ENCODE measurements around the gene FUBP1. TPM values are rescaled to one million over a fixed set of nuclear protein-coding genes. Genes with fewer than 3 reads are reported as not detected.
A peak's percentile ranks its signal among the peaks of the same experiment; 100 is the strongest.
"Not testable (repeated sequence)": the region's sequence is repeated elsewhere in the genome, so short reads cannot be mapped to it uniquely, and the experiment has no call there.

Gene FUBP1, protein sequence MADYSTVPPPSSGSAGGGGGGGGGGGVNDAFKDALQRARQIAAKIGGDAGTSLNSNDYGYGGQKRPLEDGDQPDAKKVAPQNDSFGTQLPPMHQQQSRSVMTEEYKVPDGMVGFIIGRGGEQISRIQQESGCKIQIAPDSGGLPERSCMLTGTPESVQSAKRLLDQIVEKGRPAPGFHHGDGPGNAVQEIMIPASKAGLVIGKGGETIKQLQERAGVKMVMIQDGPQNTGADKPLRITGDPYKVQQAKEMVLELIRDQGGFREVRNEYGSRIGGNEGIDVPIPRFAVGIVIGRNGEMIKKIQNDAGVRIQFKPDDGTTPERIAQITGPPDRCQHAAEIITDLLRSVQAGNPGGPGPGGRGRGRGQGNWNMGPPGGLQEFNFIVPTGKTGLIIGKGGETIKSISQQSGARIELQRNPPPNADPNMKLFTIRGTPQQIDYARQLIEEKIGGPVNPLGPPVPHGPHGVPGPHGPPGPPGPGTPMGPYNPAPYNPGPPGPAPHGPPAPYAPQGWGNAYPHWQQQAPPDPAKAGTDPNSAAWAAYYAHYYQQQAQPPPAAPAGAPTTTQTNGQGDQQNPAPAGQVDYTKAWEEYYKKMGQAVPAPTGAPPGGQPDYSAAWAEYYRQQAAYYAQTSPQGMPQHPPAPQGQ
- total RNA-seq, result 100 to 1,000 TPM; 256 to 257 TPM

DNA sequence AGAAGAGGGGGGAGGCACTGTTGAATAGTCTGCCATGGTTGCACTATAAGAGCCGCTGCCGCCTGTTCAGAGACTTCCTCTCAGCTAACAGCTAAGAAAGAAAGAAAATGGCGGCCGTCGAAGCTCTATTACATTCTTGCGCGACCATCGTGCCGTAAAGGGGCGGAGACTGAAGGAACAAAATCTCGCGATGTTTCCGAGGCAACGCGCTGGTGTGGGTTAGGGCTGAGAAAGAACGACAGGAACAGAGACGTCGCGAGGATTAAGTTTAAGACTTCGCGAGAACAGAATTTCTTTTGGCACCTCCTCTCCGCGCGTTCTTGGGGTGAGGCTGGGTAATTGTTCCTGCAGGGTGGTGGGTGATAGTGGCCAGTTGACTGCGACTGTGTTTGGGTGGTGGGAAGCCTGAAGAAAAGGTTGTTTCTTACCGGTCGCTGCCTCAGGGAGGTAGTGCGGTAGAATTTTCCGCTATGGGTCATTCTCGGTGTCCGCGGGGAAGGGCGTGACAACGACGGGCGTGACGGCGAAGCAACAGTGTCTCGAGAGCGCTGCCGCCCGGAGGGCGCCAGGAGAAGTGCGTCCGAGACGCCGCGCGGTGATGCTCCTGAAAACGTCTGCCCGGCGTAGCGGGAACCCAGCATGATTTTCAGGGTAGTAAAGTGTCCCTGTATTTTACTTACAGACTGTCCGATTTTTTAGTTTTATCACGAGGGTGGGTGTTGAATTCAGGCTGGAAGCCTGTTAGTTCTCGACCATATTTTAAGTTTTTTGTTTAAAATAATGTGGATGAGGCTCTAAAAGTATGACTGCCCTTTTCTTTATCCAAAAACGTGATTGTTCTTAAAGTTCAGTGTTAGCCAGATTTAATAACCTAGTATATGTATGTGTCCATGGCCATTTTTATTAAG is at the start of gene FUBP1:
FUBP1 (minus strand) TSS at position 104 of the 908 bp plus-strand sequence; CDS start at position 36, 68 bp downstream.
- TF ChIP-seq, protein P1, sequence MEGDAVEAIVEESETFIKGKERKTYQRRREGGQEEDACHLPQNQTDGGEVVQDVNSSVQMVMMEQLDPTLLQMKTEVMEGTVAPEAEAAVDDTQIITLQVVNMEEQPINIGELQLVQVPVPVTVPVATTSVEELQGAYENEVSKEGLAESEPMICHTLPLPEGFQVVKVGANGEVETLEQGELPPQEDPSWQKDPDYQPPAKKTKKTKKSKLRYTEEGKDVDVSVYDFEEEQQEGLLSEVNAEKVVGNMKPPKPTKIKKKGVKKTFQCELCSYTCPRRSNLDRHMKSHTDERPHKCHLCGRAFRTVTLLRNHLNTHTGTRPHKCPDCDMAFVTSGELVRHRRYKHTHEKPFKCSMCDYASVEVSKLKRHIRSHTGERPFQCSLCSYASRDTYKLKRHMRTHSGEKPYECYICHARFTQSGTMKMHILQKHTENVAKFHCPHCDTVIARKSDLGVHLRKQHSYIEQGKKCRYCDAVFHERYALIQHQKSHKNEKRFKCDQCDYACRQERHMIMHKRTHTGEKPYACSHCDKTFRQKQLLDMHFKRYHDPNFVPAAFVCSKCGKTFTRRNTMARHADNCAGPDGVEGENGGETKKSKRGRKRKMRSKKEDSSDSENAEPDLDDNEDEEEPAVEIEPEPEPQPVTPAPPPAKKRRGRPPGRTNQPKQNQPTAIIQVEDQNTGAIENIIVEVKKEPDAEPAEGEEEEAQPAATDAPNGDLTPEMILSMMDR (IDR thresholded peaks at IDR 0.05), result peak; percentile 74
- peaks cover 34% of the 10 kb centered on the region for H3K36me3 Mint-ChIP-seq (ENCODE audit: low read depth)
- DNase-seq, result peak; percentile 97
- peaks cover 38% of the 10 kb centered on the region for H3K4me1 Mint-ChIP-seq (ENCODE audit: low read depth)
- H3K27ac Mint-ChIP-seq, result no peak within 1 kb of the TSS
- peak; percentile 76 for ATAC-seq
- intact Hi-C loops (cut with micrococcal nuclease), result loop anchor here (1.0 kb wide), 1 partner anchor 25 kb away; the partner anchor contains the start of gene DNAJB4
- H3K9me3 Mint-ChIP-seq, result no peaks in the 10 kb centered on the region
- ChIA-PET CTCF (interaction anchor here (0.9 to 3.3 kb wide), 8 partner anchors 10 to 300 kb away, joined by 3 to 17 read pairs (median 4); partner anchors contain the start of genes DNAJB4 and MIGA1), POLR2A (interaction anchor here (0.7 to 7.1 kb wide), 29 partner anchors 8 to 297 kb away, joined by 3 to 203 read pairs (median 5); partner anchors contain the start of genes DNAJB4, GIPC2, MIGA1 and USP33)
- H3K4me3 Mint-ChIP-seq, result no peak within 1 kb of the TSS
- H3K27me3 Mint-ChIP-seq, result no peaks in the 10 kb centered on the region

DNA sequence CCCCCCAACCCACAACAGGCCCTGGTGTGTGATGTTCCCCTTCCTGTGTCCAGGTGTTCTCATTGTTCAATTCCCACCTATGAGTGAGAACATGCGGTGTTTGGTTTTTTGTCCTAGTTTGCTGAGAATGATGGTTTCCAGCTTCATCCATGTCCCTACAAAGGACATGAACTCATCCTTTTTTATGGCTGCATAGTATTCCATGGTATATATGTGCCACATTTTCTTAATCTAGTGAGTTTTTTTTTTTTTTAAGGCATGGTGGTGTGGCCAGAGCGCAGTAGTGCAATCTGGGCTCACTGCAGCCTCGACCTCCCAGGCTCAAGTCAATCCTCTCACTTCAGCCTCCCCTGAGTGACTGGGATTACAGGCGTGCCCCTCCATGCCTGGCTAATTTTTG is 42.3 kb upstream of the FUBP1 start:
- ATAC-seq; H3K4me3 Mint-ChIP-seq; H3K9me3 Mint-ChIP-seq; H3K27ac Mint-ChIP-seq; CTCF ChIA-PET; DNase-seq; H3K4me1 Mint-ChIP-seq (ENCODE audit: low read depth); H3K36me3 Mint-ChIP-seq (ENCODE audit: low read depth); H3K27me3 Mint-ChIP-seq; intact Hi-C loops (cut with micrococcal nuclease): not testable (repeated sequence)
- POLR2A ChIA-PET, result interaction anchor here (1.4 kb wide), 1 partner anchor 17 kb away, joined by 5 read pairs; the partner anchor contains the start of gene DNAJB4

DNA sequence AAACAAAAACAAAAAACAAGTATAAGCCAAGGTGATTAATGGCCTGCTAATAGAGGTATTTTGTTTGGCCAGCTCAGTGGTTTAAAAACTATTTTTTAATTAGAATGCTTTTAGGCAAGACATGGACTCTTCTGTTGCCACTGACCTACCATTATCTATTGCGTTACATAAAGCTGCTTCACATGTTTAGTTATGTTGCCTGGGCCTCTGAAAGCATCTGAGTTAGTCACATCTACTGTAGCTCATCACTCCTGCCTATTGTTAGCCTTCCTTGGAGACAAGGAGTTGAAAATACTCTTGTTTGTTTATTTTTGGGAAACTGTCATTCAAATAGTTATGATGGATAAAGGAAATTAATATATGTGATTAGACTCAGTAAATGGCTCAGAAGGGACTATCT is 40.2 kb upstream of the FUBP1 start:
- Mint-ChIP-seq H3K36me3 (ENCODE audit: low read depth) (peaks cover 9% of the 10 kb centered on the region), H3K27ac (no peak overlapping the region), H3K9me3 (no peaks in the 10 kb centered on the region), H3K27me3 (no peaks in the 10 kb centered on the region), H3K4me1 (ENCODE audit: low read depth) (no peaks in the 10 kb centered on the region), H3K4me3 (no peak overlapping the region)
- POLR2A ChIA-PET, result interaction anchor here (0.6 to 0.9 kb wide), 2 partner anchors 43 to 95 kb away, joined by 3 read pairs; no protein-coding TSS in a partner anchor
- CTCF ChIA-PET, result interaction anchor here (1.8 kb wide), 1 partner anchor 96 kb away, joined by 5 read pairs; no protein-coding TSS in a partner anchor
- intact Hi-C loops (cut with micrococcal nuclease), result no loop called here
- no peak for DNase-seq
- TF ChIP-seq, protein P1 (IDR thresholded peaks at IDR 0.05), result no peak
- ATAC-seq, result no peak

DNA sequence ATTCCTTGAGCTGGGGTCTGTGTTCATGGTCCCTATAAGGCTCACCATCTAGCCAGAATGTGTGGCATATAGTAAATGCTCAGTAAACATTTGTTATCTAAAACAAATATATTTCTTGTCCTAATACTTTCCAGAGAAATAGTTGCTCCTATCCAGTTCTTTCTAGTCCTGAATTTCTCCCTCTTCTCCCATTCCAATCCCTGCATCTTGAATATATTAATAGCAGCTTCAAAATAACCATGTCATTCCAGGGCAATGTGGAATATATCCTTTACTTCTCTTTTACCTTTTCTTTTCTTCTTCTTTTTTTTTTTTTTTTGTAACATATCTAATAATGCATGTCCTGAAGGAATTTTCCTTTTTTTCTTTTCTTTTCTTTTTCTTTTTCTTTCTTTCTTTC is 36.3 kb upstream of the FUBP1 start:
- POLR2A ChIA-PET, result interaction anchor here (1.1 to 1.5 kb wide), 2 partner anchors 10 to 37 kb away, joined by 3 to 10 read pairs; partner anchors contain the start of gene DNAJB4

More for the DNA sequence above, 36.3 kb upstream of the FUBP1 start:
- no peak overlapping the region for H3K27ac Mint-ChIP-seq
- no peak overlapping the region for H3K4me3 Mint-ChIP-seq
- H3K4me1 Mint-ChIP-seq (ENCODE audit: low read depth), result peaks cover 8% of the 10 kb centered on the region
- ATAC-seq (no peak), DNase-seq (no peak)
- H3K27me3 Mint-ChIP-seq, result no peaks in the 10 kb centered on the region
- CTCF ChIA-PET, result interaction anchor here (0.9 kb wide), 1 partner anchor 11 kb away, joined by 3 read pairs; the partner anchor contains the start of gene DNAJB4
- H3K36me3 Mint-ChIP-seq (ENCODE audit: low read depth), result peaks cover 14% of the 10 kb centered on the region
- TF ChIP-seq, protein P1 (IDR thresholded peaks at IDR 0.05), result no peak
- no peaks in the 10 kb centered on the region for H3K9me3 Mint-ChIP-seq
- intact Hi-C loops (cut with micrococcal nuclease), result no loop called here
